HCT116 (cell line): ENCODE measurements around the gene NEK6. TPM values are rescaled to one million over a fixed set of nuclear protein-coding genes. Genes with fewer than 3 reads are reported as not detected.
A peak's percentile ranks its signal among the peaks of the same experiment; 100 is the strongest.

Source experiments
- ATAC-seq: fragments of 200-7000 bp; cut with Tn5 transposase; 2 replicates; pipeline ENCODE4 v1.9.1; 2020; ENCODE audit warnings: mild to moderate bottlenecking, moderate library complexity
- Bru-seq: library from RNA; stranded (reverse); fragments of 400-500 nt; gene quantifications from one replicate; lab custom pipeline; 2021; lab: Mats Ljungman, UMichigan
- BruChase-seq, 2 experiments: library from RNA; stranded (reverse); fragments of 400-500 nt; gene quantifications; one replicate each; lab custom pipeline; 2021; lab: Mats Ljungman, UMichigan
- BruUV-seq: library from RNA; stranded (reverse); fragments of 400-500 nt; replicated peaks from 2 replicates; lab custom pipeline; 2021; lab: Mats Ljungman, UMichigan
- CTCF ChIA-PET: fragments of 300-600 bp; sonication (Branson Sonifier 250); formaldehyde crosslinking; loops from one replicate; lab custom pipeline; 2021; ENCODE audit warnings: antibody characterized with exemption; lab: Charles Lee
- POLR2A ChIA-PET: fragments of 300-600, 350-600 bp; sonication (Branson Sonifier 250); formaldehyde crosslinking; loops from one replicate; lab custom pipeline; 2021; ENCODE audit warnings: antibody characterized with exemption; lab: Charles Lee
- RAD21 ChIA-PET, 2 experiments: fragments of 300-600 bp; sonication (Branson Sonifier 250); formaldehyde crosslinking; loops; one replicate each; lab custom pipeline; 2023; ENCODE audit warnings: low total read pairs in 2 of 2; ENCODE audit not compliant: uncharacterized antibody in 2 of 2, unreplicated experiment in 2 of 2, low non-redundant PET in 1 of 2; lab: Charles Lee
- DNase-seq: peaks from one replicate; pipeline ENCODE4 v3.0.0-alpha.2; 2010; ENCODE audit warnings: low read depth, low spot score
- H2AFZ ChIP-seq: fragments of 200-600 bp; shearing (Covaris generic), sonication (generic); 2 replicates; pipeline ENCODE4 v1.6.1; 2017; ENCODE audit warnings: low read depth, mixed run types, mixed read lengths, antibody characterized with exemption, low read length; ENCODE audit not compliant: poor library complexity, severe bottlenecking
- H3K27ac ChIP-seq: 2 replicates; pipeline ENCODE4 v1.5.1; 2012; ENCODE audit warnings: low read depth, low read length
- H3K27me3 ChIP-seq: fragments of 200-600 bp; sonication (generic); 2 replicates; pipeline ENCODE4 v1.6.1; 2016; ENCODE audit warnings: mixed run types, low read length, mixed read lengths; ENCODE audit not compliant: insufficient read depth
- H3K36me3 ChIP-seq, 2 experiments: fragments of 200-500 bp in 1 of 2; fragments of 200-600 bp in 1 of 2; sonication (Bioruptor generic) in 1 of 2; sonication (generic) in 1 of 2; 2 replicates each; pipeline versions ENCODE4 v1.5.1 to v1.6.1; 2014 to 2016; ENCODE audit warnings: low read length in 2 of 2, inconsistent platforms in 1 of 2, mixed read lengths in 1 of 2, mixed run types in 1 of 2; ENCODE audit not compliant: insufficient read depth in 2 of 2, control insufficient read depth in 1 of 2
- H3K4me1 ChIP-seq, 2 experiments: fragments of 200-600 bp in 1 of 2; sonication (generic) in 1 of 2; 2 replicates each; pipeline versions ENCODE4 v1.5.1 to v1.6.1; 2012 to 2017; ENCODE audit warnings: low read length in 2 of 2, inconsistent platforms in 1 of 2, mild to moderate bottlenecking in 1 of 2, mixed read lengths in 1 of 2, mixed run types in 1 of 2, moderate library complexity in 1 of 2; ENCODE audit not compliant: insufficient read depth in 2 of 2, control insufficient read depth in 1 of 2
- H3K4me2 ChIP-seq: fragments of 200-600 bp; sonication (generic); 2 replicates; pipeline ENCODE4 v1.6.1; 2017; ENCODE audit warnings: mixed run types, low read length, mixed read lengths
- H3K4me3 ChIP-seq, 2 experiments: fragments of 200-600 bp in 1 of 2; sonication (generic) in 1 of 2; replicated peaks in 1 of 2; 2 replicates each; pipeline ENCODE4 v1.5.1; 2011 to 2016; ENCODE audit warnings: low read length in 2 of 2, control low read depth in 1 of 2, low read depth in 1 of 2, mild to moderate bottlenecking in 1 of 2, mixed read lengths in 1 of 2, mixed run types in 1 of 2
- H3K79me2 ChIP-seq: fragments of 200-600 bp; sonication (generic); 2 replicates; pipeline ENCODE4 v1.6.1; 2017; ENCODE audit warnings: mild to moderate bottlenecking, mixed run types, low read length, moderate library complexity, mixed read lengths; ENCODE audit not compliant: insufficient read depth
- H3K9ac ChIP-seq: fragments of 200-600 bp; sonication (generic); 2 replicates; pipeline ENCODE4 v1.6.1; 2016; ENCODE audit warnings: low read length, mixed read lengths
- H3K9me2 ChIP-seq: fragments of 200-600 bp; sonication (generic), shearing (Covaris generic); 2 replicates; pipeline ENCODE4 v1.6.1; 2017; ENCODE audit warnings: mixed run types, mild to moderate bottlenecking, moderate library complexity; ENCODE audit not compliant: insufficient read depth
- H3K9me3 ChIP-seq, 2 experiments: fragments of 200-500 bp in 1 of 2; fragments of 200-600 bp in 1 of 2; sonication (Bioruptor generic) in 1 of 2; sonication (generic) in 1 of 2; 2 replicates each; pipeline ENCODE4 v1.6.1; 2014 to 2017; ENCODE audit warnings: low read length in 2 of 2, mixed read lengths in 2 of 2, inconsistent platforms in 1 of 2, low read depth in 1 of 2, mild to moderate bottlenecking in 1 of 2, mixed run types in 1 of 2, moderate library complexity in 1 of 2; ENCODE audit not compliant: control insufficient read depth in 1 of 2, insufficient read depth in 1 of 2
- H4K20me1 ChIP-seq: fragments of 200-600 bp; sonication (generic), shearing (Covaris generic); 2 replicates; pipeline ENCODE4 v1.6.1; 2017; ENCODE audit warnings: mixed run types, mild to moderate bottlenecking, moderate library complexity; ENCODE audit not compliant: insufficient read depth
- POLR2AphosphoS5 ChIP-seq: IDR thresholded peaks from 2 replicates; pipeline ENCODE4 v1.6.1; 2011; ENCODE audit warnings: mild to moderate bottlenecking, low read depth, low read length, moderate library complexity
- RAD21 ChIP-seq: IDR thresholded peaks from 2 replicates; pipeline ENCODE4 v1.6.1; 2012; ENCODE audit warnings: low read depth, mild to moderate bottlenecking
- ZBTB33 ChIP-seq: IDR thresholded peaks from 2 replicates; pipeline ENCODE4 v1.6.1; 2011; ENCODE audit warnings: mild to moderate bottlenecking, low read length, moderate library complexity; ENCODE audit not compliant: insufficient replicate concordance; ENCODE audit errors: extremely low read depth
- ZFX ChIP-seq: fragments of 450-650 bp; IDR thresholded peaks from 2 replicates; pipeline ENCODE4 v1.6.1; 2017
- intact Hi-C: fragments of 100-400 bp; cut with micrococcal nuclease; formaldehyde crosslinking; loops from 2 replicates; pipeline ENCODE4 v1.10.0; 2022
- long read RNA-seq: library from polyadenylated mRNA; unstranded; transcript quantifications from one replicate; pipeline ENCODE4 v2.0.0, GENCODE V29; 2021; ENCODE audit not compliant: unreplicated experiment
- polyA plus RNA-seq: library from polyadenylated mRNA; unstranded; fragments of >200 nt; gene quantifications from 2 replicates; pipeline ENCODE4 v1.2.1, GENCODE V29; 2012; ENCODE audit warnings: missing spikeins
- total RNA-seq: library from RNA; stranded (reverse); gene quantifications from one replicate; pipeline ENCODE4 v1.2.1, GENCODE V29; 2021; ENCODE audit not compliant: unreplicated experiment
- TF ChIP-seq, protein P1 (sequence below): IDR thresholded peaks from 2 replicates; pipeline ENCODE4 v1.6.1; 2012

The NEK6 gene
- total RNA-seq = 40.8 TPM
- polyA plus RNA-seq = 55.8 and 65.2 TPM in 2 replicates
- Bru-seq, nascent RNA = percentile 70 among the genes with signal in this experiment
- BruChase-seq, experiment 1, labeled RNA remaining after a 6-hour chase = percentile 71 among the genes with signal in this experiment
- BruChase-seq, experiment 2, labeled RNA remaining after a 2-hour chase = percentile 65 among the genes with signal in this experiment
- long read RNA-seq, transcript NEK6-201 (10 exons, 3,447 nt) = major isoform, 97 of 120 reads
- long read RNA-seq, partial matches to known transcripts = 6 of 120 reads
- long read RNA-seq, other reads (novel, unspliced or antisense) = 15 of 120 reads

DNA sequence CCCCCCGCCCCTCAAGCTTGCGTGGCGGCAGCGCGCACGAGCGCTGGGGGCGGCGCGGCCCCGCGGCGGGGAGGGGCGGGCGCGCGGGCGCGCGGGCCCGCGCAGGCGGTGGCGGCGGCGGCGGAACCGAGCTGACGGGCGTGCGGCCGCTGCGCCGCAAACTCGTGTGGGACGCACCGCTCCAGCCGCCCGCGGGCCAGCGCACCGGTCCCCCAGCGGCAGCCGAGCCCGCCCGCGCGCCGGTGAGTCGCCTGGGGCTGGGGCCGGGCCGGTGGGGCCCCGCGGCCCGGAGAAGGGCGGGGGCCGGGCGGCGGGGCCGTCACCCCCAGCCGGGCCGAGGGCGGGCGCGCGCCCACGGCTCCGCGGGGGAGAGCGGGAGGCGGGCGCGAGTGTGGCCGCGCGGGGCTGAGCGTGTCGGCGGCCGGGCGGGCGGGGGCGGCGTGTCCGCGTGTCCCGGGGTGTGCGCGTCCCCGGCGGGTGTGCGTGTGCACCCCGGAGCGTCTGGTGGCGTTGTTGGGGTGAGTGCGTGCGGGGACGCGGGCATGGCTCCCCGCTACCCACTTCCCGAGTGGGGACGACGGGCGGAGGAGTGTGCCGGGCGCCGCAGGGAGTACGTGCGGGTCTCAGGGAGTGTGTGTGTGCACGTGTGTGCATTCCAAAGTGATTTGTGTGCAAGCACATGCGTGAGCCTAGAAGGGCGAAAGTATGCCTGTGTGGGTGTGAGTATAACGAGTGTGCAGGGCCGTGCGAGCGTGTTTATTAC is at the start of gene NEK6:
NEK6 (plus strand) TSS at position 106 of the 763 bp plus-strand sequence. CDS start 44,016 bp downstream, outside the sequence.
- H3K27ac ChIP-seq = peak within 1 kb of the TSS; percentile 94
- H4K20me1 ChIP-seq = peaks cover 5% of the 10 kb centered on the region; the same call in 1 of the 2 replicates
- RAD21 ChIA-PET = interaction anchor here in 1 of 2 experiments (0.6 kb wide), 1 partner anchor 28 kb away, joined by 8 read pairs; no protein-coding TSS in a partner anchor
- POLR2A ChIA-PET = no interaction called here
- CTCF ChIA-PET = no interaction called here
- H3K4me3 ChIP-seq = peak within 1 kb of the TSS; percentile 66 to 93
- peak; percentile 45; the same call in 1 of the 2 replicates for TF ChIP-seq POLR2AphosphoS5
- 0 out of 2 replicates have a peak, but pooled peaks have one; percentile 76 for TF ChIP-seq ZFX
- TF ChIP-seq, protein P1, sequence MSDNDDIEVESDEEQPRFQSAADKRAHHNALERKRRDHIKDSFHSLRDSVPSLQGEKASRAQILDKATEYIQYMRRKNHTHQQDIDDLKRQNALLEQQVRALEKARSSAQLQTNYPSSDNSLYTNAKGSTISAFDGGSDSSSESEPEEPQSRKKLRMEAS = no peak
- peaks cover 31 to 49% of the 10 kb centered on the region in 2 experiments for H3K4me1 ChIP-seq
- H3K9me3 ChIP-seq = no peaks in the 10 kb centered on the region
- no peaks in the 10 kb centered on the region for H3K9me2 ChIP-seq
- intact Hi-C loops = loop anchor here (5.0 kb wide), 2 partner anchors 49 to 126 kb away; no protein-coding TSS in a partner anchor
- H2AFZ ChIP-seq = no peak within 1 kb of the TSS
- H3K79me2 ChIP-seq = peaks cover 49% of the 10 kb centered on the region
- DNase-seq = no peak
- no peaks in the 10 kb centered on the region for H3K36me3 ChIP-seq
- BruUV-seq = no TSS peak
- peak; percentile 28 for ATAC-seq
- no peaks in the 10 kb centered on the region for H3K27me3 ChIP-seq
- peak within 1 kb of the TSS; percentile 87 for H3K9ac ChIP-seq
- H3K4me2 ChIP-seq = peak within 1 kb of the TSS; percentile 72

- RAD21 ChIA-PET = no interaction called here
- no peak for ATAC-seq
- no peak for TF ChIP-seq RAD21
- TF ChIP-seq ZBTB33 = no peak
- Histone ChIP-seq H3K79me2 (no peaks in the 10 kb centered on the region), H3K27ac (no peak overlapping the region), H3K9ac (no peak overlapping the region), H3K27me3 (no peaks in the 10 kb centered on the region), H3K4me2 (no peak overlapping the region), H3K4me1 (no peaks in the 10 kb centered on the region), H3K9me3 (no peaks in the 10 kb centered on the region), H3K4me3 (no peak overlapping the region), H3K36me3 (no peaks in the 10 kb centered on the region), H4K20me1 (no peaks in the 10 kb centered on the region), H3K9me2 (no peaks in the 10 kb centered on the region), H2AFZ (no peak overlapping the region)
- CTCF ChIA-PET = no interaction called here
- POLR2A ChIA-PET = no interaction called here
- intact Hi-C loops = no loop called here
- no TSS peak for BruUV-seq
- DNase-seq = no peak
These were observed 49.2 kb upstream of the NEK6 start for GRCh38 chr9:124208571-124208970.
